Raji (cell line): ENCODE results near the gene BNIP5.

Source experiments
- POLR2A ChIP-seq: IDR thresholded peaks from 2 replicates; pipeline ENCODE4 v1.6.1; 2011; ENCODE audit warnings: low read depth, low read length, control low read depth; ENCODE audit not compliant: insufficient read depth

BNIP5 gene

DNA sequence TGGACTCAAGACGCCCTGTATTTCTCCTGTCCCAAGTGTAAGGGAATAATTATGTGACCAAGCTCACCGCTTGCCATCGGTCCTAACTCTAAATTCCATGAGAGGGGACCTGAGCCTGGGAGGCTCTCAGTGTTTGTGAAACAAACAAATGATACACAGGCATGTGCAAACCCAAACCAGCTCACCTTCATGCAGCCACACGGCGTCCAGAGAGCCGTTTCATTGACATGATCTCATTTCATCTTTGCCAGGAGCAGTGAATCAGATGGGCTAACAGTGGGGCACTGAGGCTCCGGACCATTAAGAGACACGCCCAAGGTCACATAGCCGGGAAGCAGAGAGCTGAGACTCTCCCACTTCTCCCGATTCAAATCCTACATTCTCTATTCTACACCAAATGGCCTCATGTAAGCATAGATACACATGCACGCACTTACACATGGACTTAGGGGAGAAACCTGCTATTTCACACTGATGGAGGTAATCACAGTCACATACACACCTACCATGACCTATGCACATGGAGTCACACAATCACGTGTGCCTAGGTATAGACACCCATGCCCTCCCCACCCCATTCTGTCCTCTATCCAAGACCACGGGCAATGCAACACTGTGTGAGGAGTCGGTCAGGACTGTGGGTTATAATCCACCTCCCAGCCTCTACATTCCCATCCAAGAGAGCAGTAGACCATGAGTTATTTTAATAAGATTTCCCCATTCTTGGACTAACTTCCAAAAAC lies 1.1 kb downstream of the BNIP5 start:
- TF ChIP-seq POLR2A, result no peak

DNA sequence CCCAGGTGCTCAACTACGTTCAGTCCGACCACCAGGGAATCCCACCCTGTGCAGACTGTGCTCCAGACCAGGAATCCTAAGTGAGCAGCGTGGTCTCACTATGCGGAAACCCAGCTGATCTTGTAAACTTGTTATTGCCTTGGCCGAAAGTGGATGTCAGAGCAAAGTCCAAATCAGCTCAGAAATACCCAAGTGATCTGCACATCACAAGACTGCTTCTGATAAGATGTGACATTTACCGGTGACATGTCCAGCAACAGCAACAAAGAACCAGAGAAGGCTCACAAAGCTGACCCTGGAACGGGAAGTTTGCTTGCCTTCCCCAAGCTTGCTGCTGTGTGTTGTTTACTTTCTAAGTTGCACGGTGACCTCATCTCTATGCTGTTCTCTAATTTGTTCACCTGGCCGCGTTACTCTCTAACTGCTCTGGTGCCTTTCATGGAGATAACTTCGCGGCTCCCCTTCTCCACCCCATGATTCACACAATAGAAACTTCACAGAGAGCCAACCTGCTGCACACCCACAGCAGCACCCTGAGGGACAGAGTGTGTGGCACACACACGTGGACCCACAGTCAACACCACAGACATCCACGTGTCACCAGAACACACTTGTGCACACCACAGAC lies 1.7 kb downstream of the BNIP5 start:
- no peak for TF ChIP-seq POLR2A

- TF ChIP-seq POLR2A, result no peak
Observed at GRCh38 chr6:36333931-36334725, 2.6 kb downstream of the BNIP5 start.

DNA sequence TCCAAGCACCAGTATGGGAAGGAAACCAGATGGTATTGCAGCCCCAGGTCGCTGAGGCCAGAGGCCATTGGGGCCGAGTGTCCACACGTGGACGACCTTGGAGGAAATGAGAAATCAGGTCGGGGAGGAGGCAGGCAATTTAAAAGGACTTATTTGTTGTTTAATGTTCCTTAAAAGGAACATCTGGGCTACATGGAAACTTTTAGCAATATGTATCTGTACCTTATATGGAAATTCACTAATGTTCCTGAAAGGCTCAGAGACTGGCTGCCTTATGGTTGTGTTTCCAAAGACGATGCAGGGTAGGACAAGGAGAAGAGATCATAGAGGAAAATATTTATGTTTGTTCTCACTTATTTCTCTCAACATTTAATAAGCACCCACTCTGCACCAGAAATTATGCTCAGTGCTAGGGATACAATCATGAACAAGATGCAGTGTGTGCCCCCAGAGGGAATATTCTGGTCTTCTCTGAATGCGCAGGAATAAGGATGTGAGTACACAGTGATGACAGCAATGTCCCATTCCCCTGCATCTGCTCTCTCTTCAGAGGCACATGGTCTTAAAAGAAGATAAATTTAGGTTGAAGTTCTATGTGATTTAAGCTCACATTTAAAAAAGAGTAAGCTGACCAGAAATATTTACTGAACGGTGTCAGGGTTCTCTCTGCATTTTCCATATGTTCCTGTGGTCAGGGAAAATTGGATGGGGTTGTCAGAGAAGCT lies 3.4 kb downstream of the BNIP5 start:
- TF ChIP-seq POLR2A, result no peak

- TF ChIP-seq POLR2A, result no peak
Observed at GRCh38 chr6:36331381-36331780, 5.3 kb downstream of the BNIP5 start.

GRCh38 chr6:36330366-36330765 lies 6.3 kb downstream of the BNIP5 start:
- TF ChIP-seq POLR2A, result no peak

DNA sequence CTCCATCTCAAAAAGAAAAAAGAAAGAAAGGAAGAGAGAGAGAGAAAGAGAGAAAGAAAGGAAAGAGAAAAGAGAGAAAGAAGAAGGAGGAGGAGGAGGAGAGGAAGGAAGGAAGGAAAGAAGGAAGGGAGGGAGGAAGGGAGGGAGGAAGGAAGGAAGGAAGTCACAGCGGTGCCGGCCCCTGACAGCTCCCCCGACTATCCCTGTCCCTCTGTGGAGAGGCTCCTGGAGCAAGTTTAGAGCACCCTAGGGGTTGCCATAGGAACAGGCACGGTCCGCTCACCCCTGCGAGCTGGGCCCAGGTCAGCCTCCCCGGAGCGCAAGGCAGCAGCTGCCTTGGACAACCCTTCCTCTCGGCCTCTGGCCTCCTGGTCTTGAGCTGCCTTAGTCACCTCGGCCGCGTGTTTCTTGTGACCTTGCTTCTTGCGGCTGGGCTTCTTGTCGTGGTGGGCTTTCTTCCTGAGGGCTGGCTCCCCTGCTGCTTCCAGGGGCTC lies 6.8 kb downstream of the BNIP5 start:
- TF ChIP-seq POLR2A, result no peak

DNA sequence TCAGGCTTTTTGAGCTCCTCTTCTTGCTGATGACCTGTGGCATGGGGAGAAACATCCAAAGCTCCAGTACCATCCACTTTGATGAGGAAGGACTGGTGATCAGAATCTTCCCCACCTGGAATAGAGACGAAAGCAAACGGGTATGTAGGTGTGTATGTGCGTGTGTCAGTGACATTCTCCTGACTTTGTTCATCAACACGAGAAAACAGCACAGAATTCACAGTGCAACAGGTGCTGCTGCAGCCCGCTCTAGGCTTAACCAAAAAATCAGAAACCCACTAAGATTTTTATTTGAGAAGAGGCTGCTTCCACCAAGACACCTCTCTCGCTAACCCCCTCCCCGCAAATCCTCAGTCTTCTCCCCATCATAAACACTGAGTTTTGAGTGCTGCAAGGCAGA lies 8.1 kb downstream of the BNIP5 start:
- TF ChIP-seq POLR2A, result no peak

- no peak for TF ChIP-seq POLR2A
Observed at GRCh38 chr6:36327919-36328236, 8.8 kb downstream of the BNIP5 start.

GRCh38 chr6:36327226-36327918 lies 9.3 kb downstream of the BNIP5 start:
- TF ChIP-seq POLR2A, result no peak

DNA sequence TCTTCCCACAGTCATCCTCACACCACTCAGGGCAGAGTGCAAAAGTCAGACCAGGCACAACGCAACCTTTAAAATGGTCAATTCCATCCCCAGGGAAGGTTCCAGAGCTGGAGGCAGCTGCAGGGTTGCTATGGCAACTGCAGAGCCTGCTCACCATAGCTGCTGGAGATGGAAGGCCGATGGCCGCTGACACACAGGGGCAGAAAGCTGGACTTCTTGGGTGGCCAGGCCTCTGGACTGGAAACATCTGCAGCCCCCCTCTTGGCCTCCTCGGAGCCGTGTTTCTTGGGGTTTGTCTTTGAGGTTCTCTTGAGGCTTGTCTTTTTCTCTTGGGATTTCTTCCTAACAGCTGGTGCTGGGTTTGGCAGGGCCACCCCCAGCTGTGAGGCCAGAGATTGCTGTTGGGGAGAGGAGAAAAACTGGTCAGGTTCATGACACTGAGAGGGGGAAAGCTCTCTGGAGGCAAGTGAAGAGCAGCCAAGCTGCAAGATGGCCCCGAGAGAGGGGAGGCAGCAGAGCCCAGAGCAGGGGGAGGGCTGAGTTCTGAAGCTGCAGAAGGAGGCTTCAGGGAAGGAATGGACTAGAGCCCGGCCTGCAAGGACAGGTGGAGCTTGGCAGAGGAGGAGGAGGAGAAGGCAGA lies 10.2 kb downstream of the BNIP5 start:
- no peak for TF ChIP-seq POLR2A

- no peak for TF ChIP-seq POLR2A
Observed at GRCh38 chr6:36324715-36325114, 12.0 kb downstream of the BNIP5 start.

GRCh38 chr6:36324191-36324590 lies 12.5 kb downstream of the BNIP5 start:
- no peak for TF ChIP-seq POLR2A

DNA sequence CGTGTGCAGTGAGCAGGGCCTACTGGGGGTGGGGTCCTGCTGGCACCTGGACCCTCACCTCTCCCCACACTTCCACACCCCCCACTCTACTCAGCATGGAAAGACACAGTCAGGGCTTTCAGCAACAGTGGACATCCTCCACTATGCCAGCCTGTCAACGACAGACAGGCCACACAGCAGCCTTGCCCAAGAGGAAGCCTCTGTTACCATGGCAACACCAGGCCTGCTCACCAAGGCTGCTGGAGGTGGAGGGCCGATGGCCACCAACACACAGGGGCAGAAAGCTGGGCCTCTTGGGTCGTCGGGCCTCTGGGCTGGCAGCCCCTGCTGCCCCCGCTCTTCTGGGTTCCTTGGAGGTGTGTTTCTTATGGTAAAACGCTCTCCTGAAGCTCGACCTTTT lies 13.6 kb downstream of the BNIP5 start:
- no peak for TF ChIP-seq POLR2A
